Measurements from ENCODE around the gene RNF150. TPM values are rescaled to one million over a fixed set of nuclear protein-coding genes. Genes with fewer than 3 reads are reported as not detected.

RNF150 gene
- total RNA-seq, 1 donor from 2014 or later: 5.8 TPM

GRCh38 chr4:140995058-140995457 is 138.2 kb downstream of the RNF150 start:
- Mint-ChIP-seq H3K27ac (ENCODE audit: unreplicated experiment) (no peak overlapping the region), H3K4me3 (ENCODE audit: unreplicated experiment) (no peak overlapping the region), H3K4me1 (ENCODE audit: unreplicated experiment) (no peaks in the 10 kb centered on the region), H3K36me3 (ENCODE audit: low read depth, unreplicated experiment) (no peaks in the 10 kb centered on the region), H3K27me3 (ENCODE audit: unreplicated experiment) (no peaks in the 10 kb centered on the region), H3K9me3 (ENCODE audit: unreplicated experiment) (no peaks in the 10 kb centered on the region)
- no peak for DNase-seq (ENCODE audit: low spot score)
- TF ChIP-seq, protein P1, sequence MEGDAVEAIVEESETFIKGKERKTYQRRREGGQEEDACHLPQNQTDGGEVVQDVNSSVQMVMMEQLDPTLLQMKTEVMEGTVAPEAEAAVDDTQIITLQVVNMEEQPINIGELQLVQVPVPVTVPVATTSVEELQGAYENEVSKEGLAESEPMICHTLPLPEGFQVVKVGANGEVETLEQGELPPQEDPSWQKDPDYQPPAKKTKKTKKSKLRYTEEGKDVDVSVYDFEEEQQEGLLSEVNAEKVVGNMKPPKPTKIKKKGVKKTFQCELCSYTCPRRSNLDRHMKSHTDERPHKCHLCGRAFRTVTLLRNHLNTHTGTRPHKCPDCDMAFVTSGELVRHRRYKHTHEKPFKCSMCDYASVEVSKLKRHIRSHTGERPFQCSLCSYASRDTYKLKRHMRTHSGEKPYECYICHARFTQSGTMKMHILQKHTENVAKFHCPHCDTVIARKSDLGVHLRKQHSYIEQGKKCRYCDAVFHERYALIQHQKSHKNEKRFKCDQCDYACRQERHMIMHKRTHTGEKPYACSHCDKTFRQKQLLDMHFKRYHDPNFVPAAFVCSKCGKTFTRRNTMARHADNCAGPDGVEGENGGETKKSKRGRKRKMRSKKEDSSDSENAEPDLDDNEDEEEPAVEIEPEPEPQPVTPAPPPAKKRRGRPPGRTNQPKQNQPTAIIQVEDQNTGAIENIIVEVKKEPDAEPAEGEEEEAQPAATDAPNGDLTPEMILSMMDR (IDR thresholded peaks at IDR 0.05; ENCODE audit: unreplicated experiment): no peak

DNA sequence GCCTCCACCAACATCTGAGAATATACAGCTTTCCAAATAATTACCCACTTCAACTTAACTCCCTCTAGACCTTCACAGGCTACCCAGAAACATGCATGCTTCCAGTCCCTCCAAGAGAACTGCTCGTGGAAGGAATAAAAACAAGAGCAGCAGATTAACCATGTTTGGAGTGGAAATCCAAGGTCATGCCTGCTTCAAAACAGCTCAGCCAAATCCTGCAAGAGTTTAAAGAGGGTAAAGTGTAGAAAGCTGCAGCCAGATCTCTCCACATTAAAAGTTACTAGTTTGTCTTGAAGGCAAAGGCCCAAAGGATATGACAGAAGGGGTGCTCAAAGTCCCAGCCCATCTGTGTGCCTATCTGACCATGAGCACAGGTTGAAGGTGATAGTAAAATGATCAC is 139.3 kb downstream of the RNF150 start:
- Mint-ChIP-seq H3K36me3 (ENCODE audit: low read depth, unreplicated experiment) (no peaks in the 10 kb centered on the region), H3K27ac (ENCODE audit: unreplicated experiment) (no peak overlapping the region), H3K4me1 (ENCODE audit: unreplicated experiment) (no peaks in the 10 kb centered on the region), H3K27me3 (ENCODE audit: unreplicated experiment) (no peaks in the 10 kb centered on the region), H3K4me3 (ENCODE audit: unreplicated experiment) (no peak overlapping the region), H3K9me3 (ENCODE audit: unreplicated experiment) (no peaks in the 10 kb centered on the region)
- DNase-seq (ENCODE audit: low spot score): no peak
- TF ChIP-seq, protein P1 (IDR thresholded peaks at IDR 0.05; ENCODE audit: unreplicated experiment): no peak

DNA sequence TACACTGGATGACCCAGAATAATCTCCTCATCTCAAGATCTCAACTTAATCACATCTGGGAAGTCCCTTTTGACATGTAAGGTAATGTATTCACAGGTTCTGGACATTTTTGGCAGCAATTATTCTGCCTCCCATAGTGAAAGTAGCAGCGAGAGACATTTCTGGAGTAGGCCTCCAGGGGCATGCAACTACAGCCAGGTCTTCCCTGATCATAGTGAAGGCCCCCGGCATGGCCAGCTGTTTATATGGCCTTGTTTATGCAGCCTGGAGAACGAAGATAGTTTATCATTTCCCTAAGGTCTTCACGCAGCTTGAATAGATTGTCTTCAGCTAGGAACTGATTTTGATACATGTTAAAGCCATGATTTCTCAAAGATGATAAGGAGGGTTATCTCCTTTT is 139.9 kb downstream of the RNF150 start:
- no peaks in the 10 kb centered on the region for H3K9me3 Mint-ChIP-seq (ENCODE audit: unreplicated experiment)
- TF ChIP-seq, protein P1 (IDR thresholded peaks at IDR 0.05; ENCODE audit: unreplicated experiment): no peak
- no peak overlapping the region for H3K4me3 Mint-ChIP-seq (ENCODE audit: unreplicated experiment)
- DNase-seq (ENCODE audit: low spot score): no peak
- H3K27me3 Mint-ChIP-seq (ENCODE audit: unreplicated experiment): no peaks in the 10 kb centered on the region
- no peaks in the 10 kb centered on the region for H3K36me3 Mint-ChIP-seq (ENCODE audit: low read depth, unreplicated experiment)
- H3K4me1 Mint-ChIP-seq (ENCODE audit: unreplicated experiment): no peaks in the 10 kb centered on the region
- H3K27ac Mint-ChIP-seq (ENCODE audit: unreplicated experiment): no peak overlapping the region

- no peak for DNase-seq (ENCODE audit: low spot score)
- TF ChIP-seq, protein P1 (IDR thresholded peaks at IDR 0.05; ENCODE audit: unreplicated experiment): no peak
- H3K36me3 Mint-ChIP-seq (ENCODE audit: low read depth, unreplicated experiment): no peaks in the 10 kb centered on the region
- no peaks in the 10 kb centered on the region for H3K4me1 Mint-ChIP-seq (ENCODE audit: unreplicated experiment)
- no peaks in the 10 kb centered on the region for H3K9me3 Mint-ChIP-seq (ENCODE audit: unreplicated experiment)
- H3K4me3 Mint-ChIP-seq (ENCODE audit: unreplicated experiment): no peak overlapping the region
- no peaks in the 10 kb centered on the region for H3K27me3 Mint-ChIP-seq (ENCODE audit: unreplicated experiment)
- no peak overlapping the region for H3K27ac Mint-ChIP-seq (ENCODE audit: unreplicated experiment)
Observed at GRCh38 chr4:140989944-140990343, 143.3 kb downstream of the RNF150 start.

DNA sequence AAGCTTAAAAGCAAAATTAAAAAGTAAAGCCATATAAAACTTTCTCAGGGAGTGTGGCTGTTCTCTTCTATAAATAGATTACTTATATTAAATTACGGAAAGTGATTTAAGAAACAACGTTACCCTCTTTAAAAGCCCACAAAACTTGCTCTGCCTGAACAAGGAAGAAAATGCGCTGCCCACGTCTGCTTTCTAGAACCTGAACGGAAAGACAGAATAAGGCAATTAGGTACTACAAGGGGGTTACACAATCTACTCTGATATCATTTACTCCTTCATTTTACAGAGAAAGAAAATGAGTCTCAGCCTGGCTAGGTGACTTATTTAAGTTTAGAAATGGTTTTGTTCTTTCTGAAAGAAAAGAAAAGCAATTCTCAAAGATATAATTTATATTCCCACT is 147.2 kb downstream of the RNF150 start:
- no peak for DNase-seq (ENCODE audit: low spot score)
- H3K27ac Mint-ChIP-seq (ENCODE audit: unreplicated experiment): no peak overlapping the region
- H3K36me3 Mint-ChIP-seq (ENCODE audit: low read depth, unreplicated experiment): no peaks in the 10 kb centered on the region
- TF ChIP-seq, protein P1 (IDR thresholded peaks at IDR 0.05; ENCODE audit: unreplicated experiment): no peak
- no peaks in the 10 kb centered on the region for H3K4me1 Mint-ChIP-seq (ENCODE audit: unreplicated experiment)
- no peaks in the 10 kb centered on the region for H3K9me3 Mint-ChIP-seq (ENCODE audit: unreplicated experiment)
- no peak overlapping the region for H3K4me3 Mint-ChIP-seq (ENCODE audit: unreplicated experiment)
- H3K27me3 Mint-ChIP-seq (ENCODE audit: unreplicated experiment): no peaks in the 10 kb centered on the region
